Esophagus muscularis mucosa (tissue), 4 donors: ENCODE results near the gene ZNF91.

Experiments used
- EP300 ChIP-seq: sonication (generic); formaldehyde crosslinking; IDR thresholded peaks from one replicate; pipeline ENCODE4 v1.6.1; 2017; ENCODE audit warnings: antibody characterized with exemption
- POLR2A ChIP-seq: fragments of 450-650 bp; IDR thresholded peaks from one replicate; pipeline ENCODE4 v1.6.1; 2017; ENCODE audit warnings: antibody characterized with exemption, moderate library complexity, mild to moderate bottlenecking, low read depth
- POLR2AphosphoS5 ChIP-seq, 2 donors: sonication (generic); formaldehyde crosslinking; IDR thresholded peaks; one replicate each; pipeline ENCODE4 v1.6.1; 2017; ENCODE audit warnings: antibody characterized with exemption in 2 of 2
- TF ChIP-seq, protein P1 (sequence below), 3 experiments: fragments of 200-600 bp in 2 of 3; fragments of 450-650 bp in 1 of 3; sonication (generic) in 2 of 3; IDR thresholded peaks; one replicate each; pipeline ENCODE4 v1.5.1; 2017 to 2019; ENCODE audit warnings: antibody characterized with exemption in 3 of 3, mild to moderate bottlenecking in 2 of 3, moderate library complexity in 1 of 3

DNA sequence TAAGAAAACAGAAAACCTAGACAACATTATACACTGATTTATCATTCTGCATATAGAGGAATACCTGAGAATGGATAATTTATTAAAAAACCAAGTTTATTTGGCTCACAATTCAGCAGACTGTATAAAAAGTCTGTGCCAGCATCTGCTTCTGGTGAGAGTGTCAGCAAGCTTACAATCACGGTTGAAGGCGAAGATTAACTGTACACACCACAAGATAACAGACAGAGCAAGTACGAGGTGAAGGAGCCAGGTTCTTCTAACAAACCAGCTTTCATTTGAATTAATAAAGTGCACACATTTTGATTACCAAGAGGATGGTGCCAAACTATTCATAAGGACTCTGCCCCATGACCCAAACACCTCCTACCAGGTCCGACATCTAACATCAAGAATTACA, 28.8 kb downstream of the ZNF91 start:
- TF ChIP-seq, protein P1, sequence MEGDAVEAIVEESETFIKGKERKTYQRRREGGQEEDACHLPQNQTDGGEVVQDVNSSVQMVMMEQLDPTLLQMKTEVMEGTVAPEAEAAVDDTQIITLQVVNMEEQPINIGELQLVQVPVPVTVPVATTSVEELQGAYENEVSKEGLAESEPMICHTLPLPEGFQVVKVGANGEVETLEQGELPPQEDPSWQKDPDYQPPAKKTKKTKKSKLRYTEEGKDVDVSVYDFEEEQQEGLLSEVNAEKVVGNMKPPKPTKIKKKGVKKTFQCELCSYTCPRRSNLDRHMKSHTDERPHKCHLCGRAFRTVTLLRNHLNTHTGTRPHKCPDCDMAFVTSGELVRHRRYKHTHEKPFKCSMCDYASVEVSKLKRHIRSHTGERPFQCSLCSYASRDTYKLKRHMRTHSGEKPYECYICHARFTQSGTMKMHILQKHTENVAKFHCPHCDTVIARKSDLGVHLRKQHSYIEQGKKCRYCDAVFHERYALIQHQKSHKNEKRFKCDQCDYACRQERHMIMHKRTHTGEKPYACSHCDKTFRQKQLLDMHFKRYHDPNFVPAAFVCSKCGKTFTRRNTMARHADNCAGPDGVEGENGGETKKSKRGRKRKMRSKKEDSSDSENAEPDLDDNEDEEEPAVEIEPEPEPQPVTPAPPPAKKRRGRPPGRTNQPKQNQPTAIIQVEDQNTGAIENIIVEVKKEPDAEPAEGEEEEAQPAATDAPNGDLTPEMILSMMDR (IDR thresholded peaks at IDR 0.05), result no peak
- no peak for TF ChIP-seq POLR2A
- TF ChIP-seq POLR2AphosphoS5 (IDR thresholded peaks at IDR 0.05), result no peak
- no peak for TF ChIP-seq EP300
